IPS-NIHi11 (cell line): ENCODE measurements around the gene CFH.
"Not testable (repeated sequence)": the region's sequence is repeated elsewhere in the genome, so short reads cannot be mapped to it uniquely, and the experiment has no call there.

Experiments used
- DNase-seq: peaks from one replicate; pipeline ENCODE4 v3.0.0; 2012; ENCODE audit warnings: mixed read lengths, low spot score

Gene CFH

DNA sequence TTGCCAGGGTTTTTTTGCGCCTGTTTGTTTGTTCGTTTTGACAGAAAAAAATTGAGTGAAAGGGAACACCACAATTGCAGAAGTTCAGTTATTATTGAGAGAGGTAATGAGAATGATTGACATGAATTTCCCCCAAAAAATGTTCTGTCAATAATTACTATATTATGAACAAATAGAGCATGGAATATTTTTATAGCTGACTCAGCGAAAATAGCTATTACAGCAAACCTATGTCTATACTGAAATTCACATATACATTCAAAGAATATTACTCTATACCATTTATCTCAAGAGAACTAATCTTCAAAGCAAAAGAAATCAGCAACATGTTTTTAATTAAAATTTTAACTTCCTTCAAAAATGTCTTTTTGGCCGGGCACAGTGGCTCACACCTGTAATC, 118.0 kb downstream of the CFH start:
- DNase-seq = not testable (repeated sequence)

GRCh38 chr1:196773713-196774112, 121.9 kb downstream of the CFH start:
- no peak for DNase-seq

DNA sequence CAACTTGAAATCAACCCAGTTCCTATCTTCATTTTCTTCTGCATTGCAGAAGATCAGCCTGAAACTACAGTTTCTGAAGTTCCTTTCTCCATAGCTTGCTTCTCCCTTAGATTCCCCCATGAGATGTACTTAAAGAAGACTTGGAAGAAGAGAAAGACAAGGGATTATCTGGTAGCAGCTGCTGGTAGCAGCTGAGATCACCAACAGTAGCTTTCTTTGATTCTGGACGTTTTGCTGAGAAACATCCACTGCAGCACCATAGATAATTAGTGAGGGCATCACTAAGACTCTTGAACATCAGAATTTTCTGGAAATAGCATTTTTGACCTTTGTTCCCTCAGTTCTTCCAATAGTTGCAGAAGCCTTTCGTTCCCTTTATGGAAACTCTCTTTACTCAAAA, 122.3 kb downstream of the CFH start:
- DNase-seq = no peak

- DNase-seq = no peak
These were observed 122.8 kb downstream of the CFH start, which contains the start of gene CFHR3 for GRCh38 chr1:196774603-196775002. CFHR3 (plus strand) TSS chr1:196774840; CDS start chr1:196774887, 47 bp downstream.

DNA sequence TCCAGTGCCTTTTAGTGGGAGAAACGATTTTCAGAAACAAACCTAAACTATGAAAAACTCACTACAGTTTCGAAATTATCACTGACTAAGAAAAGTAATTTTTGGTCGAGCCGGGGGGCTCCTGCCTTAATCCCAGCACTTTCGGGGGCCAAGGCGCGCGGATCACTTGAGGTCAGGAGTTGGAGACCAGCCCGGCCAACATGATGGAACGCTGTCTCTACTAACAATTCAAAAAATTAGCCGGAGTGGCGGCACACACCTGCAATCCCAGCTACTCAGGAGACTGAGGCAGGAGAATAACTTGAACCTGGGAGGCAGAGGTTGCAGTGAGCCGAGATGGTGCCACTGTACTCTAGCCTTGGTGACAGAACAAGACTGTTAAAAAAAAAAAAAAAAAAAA, 125.8 kb downstream of the CFH start:
- DNase-seq = no peak

DNA sequence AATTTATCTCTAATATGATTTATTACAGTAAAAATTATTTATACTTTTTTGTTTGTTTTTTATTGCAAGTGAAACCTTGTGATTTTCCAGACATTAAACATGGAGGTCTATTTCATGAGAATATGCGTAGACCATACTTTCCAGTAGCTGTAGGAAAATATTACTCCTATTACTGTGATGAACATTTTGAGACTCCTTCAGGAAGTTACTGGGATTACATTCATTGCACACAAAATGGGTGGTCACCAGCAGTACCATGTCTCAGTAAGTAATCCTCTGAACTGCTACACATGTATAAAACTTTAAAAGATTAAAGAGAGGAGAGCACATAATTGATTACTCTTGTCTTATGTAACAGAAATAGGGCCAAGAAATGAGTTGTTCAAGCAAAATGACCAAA, 127.2 kb downstream of the CFH start:
- DNase-seq = no peak

DNA sequence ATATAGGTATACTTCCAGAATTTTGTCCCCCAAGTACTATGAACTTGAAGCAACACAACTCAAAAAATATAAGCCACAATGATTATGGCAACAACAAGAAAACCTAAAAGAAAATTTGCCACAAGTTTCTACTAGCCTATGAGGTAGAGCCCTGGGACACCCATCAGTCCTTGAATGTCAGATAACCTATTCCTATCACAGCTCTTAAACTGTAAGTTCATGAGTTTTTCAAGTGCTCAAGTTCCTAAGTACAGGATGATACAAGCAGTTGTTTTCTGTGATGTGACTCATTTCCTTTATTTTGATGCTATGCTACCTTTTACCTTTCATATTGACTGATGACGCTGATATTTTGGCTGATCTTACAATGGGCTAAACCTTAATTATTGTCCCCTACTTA, 139.4 kb downstream of the CFH start:
- DNase-seq = not testable (repeated sequence)

GRCh38 chr1:196794103-196794502, 142.3 kb downstream of the CFH start:
- not testable (repeated sequence) for DNase-seq
